ENCODE measurements around the gene ADAT2. TPM values are rescaled to one million over a fixed set of nuclear protein-coding genes. Genes with fewer than 3 reads are reported as not detected.
A peak's percentile ranks its signal among the peaks of the same experiment; 100 is the strongest.

Gene ADAT2
- total and polyA plus RNA-seq, 2 of the 13 experiments (the other 11 are each of a cell fraction or from before 2014, with no cell fraction given) = 10.5 to 18.3 TPM

DNA sequence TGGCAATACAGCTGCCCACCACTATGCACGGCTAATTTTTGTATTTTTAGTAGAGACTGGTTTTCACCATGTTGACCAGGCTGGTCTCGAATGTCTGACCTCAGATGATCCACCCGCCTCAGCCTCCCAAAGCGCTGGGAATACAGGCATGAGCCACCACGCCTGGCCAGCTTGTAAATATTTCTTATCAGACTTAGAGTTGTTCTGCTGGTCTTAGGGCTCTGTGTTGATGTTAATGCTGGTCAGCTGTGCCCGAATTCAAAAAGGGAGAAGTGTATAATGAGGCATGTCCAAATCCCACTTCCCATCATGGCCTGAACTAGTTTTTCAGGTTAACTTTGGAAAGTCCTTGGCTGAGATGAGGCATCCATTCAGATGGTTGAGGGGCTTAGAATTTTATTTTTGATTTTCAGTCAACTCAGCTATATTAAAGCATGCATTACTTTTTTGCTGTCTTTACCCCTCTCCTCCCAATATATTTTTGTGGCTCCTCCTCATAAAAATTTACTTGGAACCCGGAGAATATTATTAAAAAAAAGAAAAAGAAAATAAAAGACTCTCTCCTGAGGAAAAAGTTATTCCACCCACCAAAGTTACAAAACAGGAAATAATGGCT, 47.7 kb downstream of the ADAT2 start:
- no peaks in the 10 kb centered on the region for H4K20me1 ChIP-seq (ENCODE audit: insufficient read depth, low read length)
- BruUV-seq (replicated peaks) = no TSS peak
- no peak for FAIRE-seq
- ATAC-seq = no peak
- no peaks in the 10 kb centered on the region for H3K9me3 ChIP-seq (ENCODE audit: low read length)
- WGBS (ENCODE audit: low lambda C conversion rate) = 95% methylated on average over 7 of the region's 7 CpGs
- H3K4me3 ChIP-seq (replicated peaks in 1 of 3; ENCODE audit: insufficient read depth in 1 of 3, low read depth in 2 of 3, low read length in 3 of 3) = no peak overlapping the region
- H3K79me2 ChIP-seq (ENCODE audit: insufficient read depth, low read length) = no peaks in the 10 kb centered on the region
- no peaks in the 10 kb centered on the region for H3K27me3 ChIP-seq (ENCODE audit: control insufficient read depth in 1 of 2, insufficient read depth in 2 of 2, low read length in 2 of 2)
- peaks cover 39% of the 10 kb centered on the region for H3K4me1 ChIP-seq (ENCODE audit: insufficient read depth, low read length)
- H2AFZ ChIP-seq (ENCODE audit: low read length) = no peak overlapping the region
- ChIA-PET CTCF (ENCODE audit: low intra/inter-chr PET ratio, low total read pairs) (no interaction called here), POLR2A (no interaction called here)
- in situ Hi-C loops (cut with HindIII; ENCODE audit: extremely low pct_ligation_motif_present, low pct_unique_long_range_greater_than_20kb) = no loop called here
- H3K9ac ChIP-seq (ENCODE audit: insufficient read depth, low read depth, low read length) = no peak overlapping the region
- no peak overlapping the region for H3K27ac ChIP-seq (ENCODE audit: extremely low read length, insufficient read depth, low read length)
- TF ChIP-seq MAFF (IDR thresholded peaks at IDR 0.05; ENCODE audit: low read depth, low read length) = peak; percentile 76
- TF ChIP-seq ZBTB8A (CRISPR knock-in tag; IDR thresholded peaks at IDR 0.05; ENCODE audit: borderline replicate concordance, low read depth) = no peak
- peak; percentile 54 to 74; a peak in 3 of 4 replicates for TF ChIP-seq MAFK (conservative IDR thresholded peaks at IDR 0.05 in 1 of 2, IDR thresholded peaks at IDR 0.05 in 1 of 2; ENCODE audit: low read length in 2 of 2)
- no peak overlapping the region for H3K4me2 ChIP-seq (ENCODE audit: low read depth, low read length)
- H3K36me3 ChIP-seq (replicated peaks in 1 of 2; ENCODE audit: control insufficient read depth in 1 of 2, insufficient read depth in 2 of 2, low read length in 2 of 2) = no peaks in the 10 kb centered on the region
- no peak for DNase-seq (ENCODE audit: low spot score)
- intact Hi-C loops (cut with micrococcal nuclease; ENCODE audit: unreplicated experiment) = loop anchor here (5.0 kb wide), 1 partner anchor 66 kb away; no protein-coding TSS in a partner anchor

DNA sequence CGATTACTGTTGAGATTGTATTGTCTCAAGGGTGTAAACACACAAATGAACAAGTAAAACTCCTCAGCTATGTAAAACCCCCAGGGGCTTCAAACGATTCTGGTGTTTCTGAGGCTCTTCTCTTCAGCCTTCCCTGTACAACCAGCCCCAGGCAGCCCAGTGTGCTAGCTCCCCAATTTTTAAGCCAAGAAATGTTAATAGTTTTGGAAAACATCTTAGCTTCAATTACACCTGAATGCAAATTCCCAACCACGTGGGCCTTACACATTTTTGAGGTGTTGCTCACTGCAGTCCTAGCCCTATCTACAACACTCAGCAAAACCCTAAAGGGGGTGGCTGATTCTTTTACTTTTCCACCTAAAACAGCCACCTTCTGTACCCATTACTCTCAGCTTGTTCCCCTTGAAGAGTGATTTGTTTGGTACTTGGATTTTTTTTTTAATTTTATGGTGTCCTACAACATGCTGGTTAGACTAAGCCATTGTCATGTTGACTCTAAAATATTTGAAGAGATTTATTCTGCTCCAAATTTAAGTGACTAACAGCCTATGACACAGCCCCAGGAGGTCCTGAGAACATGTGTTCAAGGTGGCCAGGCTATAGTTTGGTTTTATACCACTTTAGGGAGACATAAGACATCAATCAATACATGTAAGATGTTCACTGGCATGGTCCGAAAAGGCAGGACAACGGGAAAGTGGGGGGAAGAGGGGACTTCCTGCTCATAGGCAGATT, 48.7 kb downstream of the ADAT2 start:
- Histone ChIP-seq H3K4me1 (ENCODE audit: insufficient read depth, low read length) (peaks cover 50% of the 10 kb centered on the region), H3K9me3 (ENCODE audit: low read length) (no peaks in the 10 kb centered on the region), H2AFZ (ENCODE audit: low read length) (no peak overlapping the region), H3K27ac (ENCODE audit: extremely low read length, insufficient read depth, low read length) (no peak overlapping the region), H3K27me3 (ENCODE audit: control insufficient read depth in 1 of 2, insufficient read depth in 2 of 2, low read length in 2 of 2) (no peaks in the 10 kb centered on the region), H3K36me3 (replicated peaks in 1 of 2; ENCODE audit: control insufficient read depth in 1 of 2, insufficient read depth in 2 of 2, low read length in 2 of 2) (no peaks in the 10 kb centered on the region), H3K4me3 (replicated peaks in 1 of 3; ENCODE audit: insufficient read depth in 1 of 3, low read depth in 2 of 3, low read length in 3 of 3) (no peak overlapping the region), H3K4me2 (ENCODE audit: low read depth, low read length) (no peak overlapping the region), H3K9ac (ENCODE audit: insufficient read depth, low read depth, low read length) (no peak overlapping the region), H3K79me2 (ENCODE audit: insufficient read depth, low read length) (no peaks in the 10 kb centered on the region), H4K20me1 (ENCODE audit: insufficient read depth, low read length) (no peaks in the 10 kb centered on the region)
- no TSS peak for BruUV-seq (replicated peaks)
- DNase-seq (ENCODE audit: low spot score) = no peak
- intact Hi-C loops (cut with micrococcal nuclease; ENCODE audit: unreplicated experiment) = loop anchor here (5.0 kb wide), 1 partner anchor 65 kb away; no protein-coding TSS in a partner anchor
- TF ChIP-seq FOXK1 (CRISPR knock-in tag; IDR thresholded peaks at IDR 0.05; ENCODE audit: borderline replicate concordance, low read depth) (no peak), ZNF296 (CRISPR knock-in tag; conservative IDR thresholded peaks at IDR 0.05) (no peak), BRCA1 (CRISPR knock-in tag; IDR thresholded peaks at IDR 0.05) (no peak), NFATC3 (CRISPR knock-in tag; IDR thresholded peaks at IDR 0.05) (no peak), SP4 (CRISPR knock-in tag; IDR thresholded peaks at IDR 0.05) (no peak), JUNB (CRISPR knock-in tag; IDR thresholded peaks at IDR 0.05; ENCODE audit: borderline replicate concordance) (no peak)
- TF ChIP-seq, protein P1, sequence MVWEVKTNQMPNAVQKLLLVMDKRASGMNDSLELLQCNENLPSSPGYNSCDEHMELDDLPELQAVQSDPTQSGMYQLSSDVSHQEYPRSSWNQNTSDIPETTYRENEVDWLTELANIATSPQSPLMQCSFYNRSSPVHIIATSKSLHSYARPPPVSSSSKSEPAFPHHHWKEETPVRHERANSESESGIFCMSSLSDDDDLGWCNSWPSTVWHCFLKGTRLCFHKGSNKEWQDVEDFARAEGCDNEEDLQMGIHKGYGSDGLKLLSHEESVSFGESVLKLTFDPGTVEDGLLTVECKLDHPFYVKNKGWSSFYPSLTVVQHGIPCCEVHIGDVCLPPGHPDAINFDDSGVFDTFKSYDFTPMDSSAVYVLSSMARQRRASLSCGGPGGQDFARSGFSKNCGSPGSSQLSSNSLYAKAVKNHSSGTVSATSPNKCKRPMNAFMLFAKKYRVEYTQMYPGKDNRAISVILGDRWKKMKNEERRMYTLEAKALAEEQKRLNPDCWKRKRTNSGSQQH (CRISPR knock-in tag; IDR thresholded peaks at IDR 0.05; ENCODE audit: low read depth) = no peak
- TF ChIP-seq, protein P2, sequence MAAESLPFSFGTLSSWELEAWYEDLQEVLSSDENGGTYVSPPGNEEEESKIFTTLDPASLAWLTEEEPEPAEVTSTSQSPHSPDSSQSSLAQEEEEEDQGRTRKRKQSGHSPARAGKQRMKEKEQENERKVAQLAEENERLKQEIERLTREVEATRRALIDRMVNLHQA (CRISPR knock-in tag; IDR thresholded peaks at IDR 0.05) = no peak
- no peak for FAIRE-seq
- CTCF ChIA-PET (ENCODE audit: low intra/inter-chr PET ratio, low total read pairs) = no interaction called here
- POLR2A ChIA-PET = no interaction called here
- no peak for ATAC-seq
- WGBS (ENCODE audit: low lambda C conversion rate) = 85% methylated on average over 5 of the region's 5 CpGs
- in situ Hi-C loops (cut with HindIII; ENCODE audit: extremely low pct_ligation_motif_present, low pct_unique_long_range_greater_than_20kb) = no loop called here
